PFSK-1 (cell line): ENCODE measurements around the gene ALDH3A1.

ENCODE experiments used
- FOXP2 ChIP-seq: optimal IDR thresholded peaks from 2 replicates; pipeline ENCODE3; 2011; ENCODE audit warnings: borderline replicate concordance, control low read depth, inconsistent platforms; ENCODE audit not compliant: insufficient read depth; ENCODE audit errors: extremely low read length, extremely low read depth
- POLR2AphosphoS5 ChIP-seq: IDR thresholded peaks from 2 replicates; pipeline ENCODE4 v1.6.1; 2012; ENCODE audit warnings: low read depth, mild to moderate bottlenecking, control low read depth, low read length, moderate library complexity
- REST ChIP-seq, 2 experiments: IDR thresholded peaks; 2 replicates each; pipeline versions ENCODE4 v1.6.1 to v1.8.0; 2011 to 2012; ENCODE audit warnings: low read depth in 2 of 2, low read length in 2 of 2, control low read depth in 1 of 2, inconsistent platforms in 1 of 2, mild to moderate bottlenecking in 1 of 2, moderate library complexity in 1 of 2; ENCODE audit not compliant: insufficient read depth in 1 of 2
- TAF1 ChIP-seq: IDR thresholded peaks from 2 replicates; pipeline ENCODE4 v1.6.1; 2012; ENCODE audit warnings: low read length, control low read depth, borderline replicate concordance; ENCODE audit not compliant: insufficient read depth

- TF ChIP-seq REST (IDR thresholded peaks at IDR 0.05; ENCODE audit: insufficient read depth in 1 of 2, low read depth in 2 of 2, low read length in 2 of 2): no peak
- TF ChIP-seq POLR2AphosphoS5: no peak
- no peak for TF ChIP-seq TAF1
- TF ChIP-seq FOXP2: no peak
These were observed 5.6 kb downstream of the ALDH3A1 start for GRCh38 chr17:19742495-19742894.
